ENCODE measurements around the gene AATF.

AATF gene

GRCh38 chr17:36939052-36939801 lies 9.5 kb upstream of the AATF start:
- TF ChIP-seq CTCF (IDR thresholded peaks at IDR 0.05; ENCODE audit: extremely low read depth, missing control alignments) = no peak
- DNase-seq (ENCODE audit: low spot score) = no peak

- no peak for TF ChIP-seq CTCF (IDR thresholded peaks at IDR 0.05; ENCODE audit: extremely low read depth, missing control alignments)
- DNase-seq (ENCODE audit: low spot score) = no peak
These were observed 8.9 kb upstream of the AATF start for GRCh38 chr17:36939802-36940312.

GRCh38 chr17:36940313-36941264 lies 8.2 kb upstream of the AATF start:
- no peak for TF ChIP-seq CTCF (IDR thresholded peaks at IDR 0.05; ENCODE audit: extremely low read depth, missing control alignments)
- no peak for DNase-seq (ENCODE audit: low spot score)

- peak; percentile 30 for DNase-seq (ENCODE audit: low spot score)
- TF ChIP-seq CTCF (IDR thresholded peaks at IDR 0.05; ENCODE audit: extremely low read depth, missing control alignments) = no peak
These were observed 7.3 kb upstream of the AATF start for GRCh38 chr17:36941265-36942010.

- TF ChIP-seq CTCF (IDR thresholded peaks at IDR 0.05; ENCODE audit: extremely low read depth, missing control alignments) = no peak
- peak; percentile 31 for DNase-seq (ENCODE audit: low spot score)
These were observed 6.6 kb upstream of the AATF start for GRCh38 chr17:36942019-36942599.

GRCh38 chr17:36942631-36943125 lies 6.1 kb upstream of the AATF start:
- no peak for DNase-seq (ENCODE audit: low spot score)
- TF ChIP-seq CTCF (IDR thresholded peaks at IDR 0.05; ENCODE audit: extremely low read depth, missing control alignments) = no peak

All from GM20000 (cell line).